ENCODE results near the gene AQP12A. TPM values are rescaled to one million over a fixed set of nuclear protein-coding genes. Genes with fewer than 3 reads are reported as not detected.
"Not testable (repeated sequence)": the region's sequence is repeated elsewhere in the genome, so short reads cannot be mapped to it uniquely, and the experiment has no call there.

Gene AQP12A
- total RNA-seq = not detected
- not detected for polyA plus RNA-seq

GRCh38 chr2:240691631-240692420 is at the start of gene AQP12A:
TSS of gene AQP12A (plus strand) at chr2:240691866. CDS start at chr2:240691914, 48 bp downstream.
- H3K27ac ChIP-seq (ENCODE audit: low read depth, low read length); CTCF ChIA-PET; H3K36me3 Mint-ChIP-seq; H3K4me3 ChIP-seq (ENCODE audit: low read length); H3K27me3 Mint-ChIP-seq; DNase-seq; H3K4me1 Mint-ChIP-seq; POLR2A ChIA-PET; H3K9me3 ChIP-seq (ENCODE audit: low read length); H3K36me3 ChIP-seq (ENCODE audit: insufficient read depth, low read length); H3K9me3 Mint-ChIP-seq; H3K27me3 ChIP-seq (ENCODE audit: insufficient read depth, low read length, poor library complexity, severe bottlenecking); H3K4me1 ChIP-seq (ENCODE audit: insufficient read depth, low read length): not testable (repeated sequence)
- Mint-ChIP-seq H3K27ac (peak within 1 kb of the TSS in 1 of 8 donors; percentile 14), H3K4me3 (peak within 1 kb of the TSS in 3 of 7 donors; percentile 41 to 59 (median 44))

GRCh38 chr2:240642061-240642805 is 49.4 kb upstream of the AQP12A start:
- Mint-ChIP-seq H3K27me3 (peaks cover 4 to 5% of the 10 kb centered on the region in 2 donors), H3K9me3 (peaks cover 0 to 2% (median 0%) of the 10 kb centered on the region in 5 donors), H3K4me3 (no peak overlapping the region), H3K27ac (no peak overlapping the region), H3K4me1 (peaks cover 0 to 11% (median 7%) of the 10 kb centered on the region in 3 donors), H3K36me3 (no peaks in the 10 kb centered on the region)
- CTCF ChIA-PET = no interaction called here
- Histone ChIP-seq H3K9me3 (ENCODE audit: low read length) (no peaks in the 10 kb centered on the region), H3K36me3 (ENCODE audit: insufficient read depth, low read length) (no peaks in the 10 kb centered on the region), H3K27ac (ENCODE audit: low read depth, low read length) (no peak overlapping the region), H3K4me1 (ENCODE audit: insufficient read depth, low read length) (peaks cover 5% of the 10 kb centered on the region), H3K27me3 (ENCODE audit: insufficient read depth, low read length, poor library complexity, severe bottlenecking) (no peaks in the 10 kb centered on the region), H3K4me3 (ENCODE audit: low read length) (no peak overlapping the region)
- peak in 1 of 5 donors; percentile 43 for DNase-seq
- POLR2A ChIA-PET = no interaction called here

GRCh38 chr2:240642806-240643092 is 48.9 kb upstream of the AQP12A start:
- H3K9me3 ChIP-seq (ENCODE audit: low read length) = no peaks in the 10 kb centered on the region
- Mint-ChIP-seq H3K27me3 (peaks cover 5 to 8% of the 10 kb centered on the region in 2 donors), H3K4me1 (peaks cover 0 to 15% (median 9%) of the 10 kb centered on the region in 3 donors), H3K9me3 (peaks cover 0 to 2% (median 0%) of the 10 kb centered on the region in 5 donors), H3K36me3 (no peaks in the 10 kb centered on the region), H3K4me3 (no peak overlapping the region), H3K27ac (no peak overlapping the region)
- no peaks in the 10 kb centered on the region for H3K36me3 ChIP-seq (ENCODE audit: insufficient read depth, low read length)
- H3K27ac ChIP-seq (ENCODE audit: low read depth, low read length) = no peak overlapping the region
- peaks cover 5% of the 10 kb centered on the region for H3K4me1 ChIP-seq (ENCODE audit: insufficient read depth, low read length)
- no peak overlapping the region for H3K4me3 ChIP-seq (ENCODE audit: low read length)
- H3K27me3 ChIP-seq (ENCODE audit: insufficient read depth, low read length, poor library complexity, severe bottlenecking) = no peaks in the 10 kb centered on the region
- POLR2A ChIA-PET = no interaction called here
- DNase-seq = no peak
- CTCF ChIA-PET = no interaction called here

DNA sequence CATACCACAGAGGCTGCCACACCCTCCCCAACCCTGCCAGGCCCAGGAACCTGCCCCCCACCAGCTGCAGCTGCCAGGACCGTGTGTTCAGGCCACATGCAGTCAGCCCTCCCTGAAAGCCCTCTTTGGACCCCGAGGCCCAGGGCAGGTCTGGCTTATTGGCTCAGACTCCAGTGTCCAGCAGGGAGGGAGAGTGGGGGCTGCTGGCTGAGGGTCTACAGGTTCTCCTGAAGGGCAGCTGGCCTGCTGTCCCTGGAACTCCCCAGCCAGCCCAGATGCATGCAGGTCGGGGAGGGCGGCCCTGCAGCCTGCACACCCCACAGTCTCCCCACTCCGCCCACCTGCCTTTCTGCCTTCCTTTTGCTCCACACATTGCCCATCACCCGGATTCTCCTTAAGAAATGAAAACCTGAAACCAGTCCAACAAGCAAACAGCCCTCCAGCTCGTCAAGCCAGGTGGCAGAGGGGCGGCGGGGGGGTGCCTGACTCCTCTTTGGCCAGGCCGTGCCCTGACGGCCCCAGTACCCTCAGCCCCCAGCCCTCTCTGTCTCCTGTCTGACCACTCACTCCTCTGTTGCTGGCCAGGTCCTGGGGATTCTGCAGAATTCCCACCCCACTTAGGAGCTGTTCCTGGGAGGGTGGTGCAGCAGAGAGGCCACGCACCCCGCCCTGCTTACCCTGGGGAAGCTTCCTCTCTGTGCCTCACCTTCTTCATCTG is 48.4 kb upstream of the AQP12A start:
- Mint-ChIP-seq H3K4me1 (peaks cover 0 to 15% (median 9%) of the 10 kb centered on the region in 3 donors), H3K9me3 (peaks cover 0 to 2% (median 0%) of the 10 kb centered on the region in 5 donors), H3K27ac (peak overlapping the region in 4 of 8 donors; percentile 56 to 74 (median 70)), H3K27me3 (peaks cover 5 to 12% of the 10 kb centered on the region in 2 donors), H3K36me3 (no peaks in the 10 kb centered on the region), H3K4me3 (no peak overlapping the region)
- no peaks in the 10 kb centered on the region for H3K27me3 ChIP-seq (ENCODE audit: insufficient read depth, low read length, poor library complexity, severe bottlenecking)
- H3K27ac ChIP-seq (ENCODE audit: low read depth, low read length) = no peak overlapping the region
- H3K36me3 ChIP-seq (ENCODE audit: insufficient read depth, low read length) = no peaks in the 10 kb centered on the region
- no peak overlapping the region for H3K4me3 ChIP-seq (ENCODE audit: low read length)
- ChIA-PET POLR2A (no interaction called here), CTCF (no interaction called here)
- no peaks in the 10 kb centered on the region for H3K9me3 ChIP-seq (ENCODE audit: low read length)
- H3K4me1 ChIP-seq (ENCODE audit: insufficient read depth, low read length) = peaks cover 5% of the 10 kb centered on the region
- DNase-seq = no peak

- H3K9me3 Mint-ChIP-seq = peaks cover 0 to 1% (median 0%) of the 10 kb centered on the region in 5 donors
- peaks cover 3 to 17% of the 10 kb centered on the region in 2 donors for H3K27me3 Mint-ChIP-seq
- no peak for DNase-seq
- Histone ChIP-seq H3K4me1 (ENCODE audit: insufficient read depth, low read length) (peaks cover 5% of the 10 kb centered on the region), H3K4me3 (ENCODE audit: low read length) (no peak overlapping the region), H3K27ac (ENCODE audit: low read depth, low read length) (no peak overlapping the region), H3K9me3 (ENCODE audit: low read length) (no peaks in the 10 kb centered on the region), H3K36me3 (ENCODE audit: insufficient read depth, low read length) (no peaks in the 10 kb centered on the region), H3K27me3 (ENCODE audit: insufficient read depth, low read length, poor library complexity, severe bottlenecking) (no peaks in the 10 kb centered on the region)
- peaks cover 0 to 15% (median 9%) of the 10 kb centered on the region in 3 donors for H3K4me1 Mint-ChIP-seq
- POLR2A ChIA-PET = no interaction called here
- no peaks in the 10 kb centered on the region for H3K36me3 Mint-ChIP-seq
- no peak overlapping the region for H3K4me3 Mint-ChIP-seq
- peak overlapping the region in 4 of 8 donors; percentile 56 to 87 (median 80) for H3K27ac Mint-ChIP-seq
- CTCF ChIA-PET = no interaction called here
These were observed 47.9 kb upstream of the AQP12A start for GRCh38 chr2:240643811-240644150.

GRCh38 chr2:240644171-240644651 is 47.5 kb upstream of the AQP12A start:
- H3K4me3 ChIP-seq (ENCODE audit: low read length) = no peak overlapping the region
- Mint-ChIP-seq H3K27me3 (peaks cover 4 to 19% of the 10 kb centered on the region in 2 donors), H3K4me3 (no peak overlapping the region), H3K36me3 (no peaks in the 10 kb centered on the region), H3K27ac (peak overlapping the region in 4 of 8 donors; percentile 56 to 94 (median 86)), H3K9me3 (no peaks in the 10 kb centered on the region), H3K4me1 (peaks cover 0 to 15% (median 9%) of the 10 kb centered on the region in 3 donors)
- H3K36me3 ChIP-seq (ENCODE audit: insufficient read depth, low read length) = no peaks in the 10 kb centered on the region
- peaks cover 5% of the 10 kb centered on the region for H3K4me1 ChIP-seq (ENCODE audit: insufficient read depth, low read length)
- DNase-seq = no peak
- H3K9me3 ChIP-seq (ENCODE audit: low read length) = no peaks in the 10 kb centered on the region
- POLR2A ChIA-PET = no interaction called here
- no peaks in the 10 kb centered on the region for H3K27me3 ChIP-seq (ENCODE audit: insufficient read depth, low read length, poor library complexity, severe bottlenecking)
- no peak overlapping the region for H3K27ac ChIP-seq (ENCODE audit: low read depth, low read length)
- CTCF ChIA-PET = no interaction called here

- CTCF ChIA-PET = no interaction called here
- no peaks in the 10 kb centered on the region for H3K36me3 ChIP-seq (ENCODE audit: insufficient read depth, low read length)
- no peaks in the 10 kb centered on the region for H3K27me3 ChIP-seq (ENCODE audit: insufficient read depth, low read length, poor library complexity, severe bottlenecking)
- no peak overlapping the region for H3K27ac ChIP-seq (ENCODE audit: low read depth, low read length)
- Mint-ChIP-seq H3K36me3 (no peaks in the 10 kb centered on the region), H3K4me3 (no peak overlapping the region), H3K4me1 (peaks cover 0 to 15% (median 9%) of the 10 kb centered on the region in 3 donors), H3K27ac (peak overlapping the region in 3 of 8 donors; percentile 52 to 94 (median 79)), H3K9me3 (no peaks in the 10 kb centered on the region), H3K27me3 (peaks cover 5 to 24% of the 10 kb centered on the region in 2 donors)
- H3K9me3 ChIP-seq (ENCODE audit: low read length) = no peaks in the 10 kb centered on the region
- peaks cover 5% of the 10 kb centered on the region for H3K4me1 ChIP-seq (ENCODE audit: insufficient read depth, low read length)
- no peak for DNase-seq
- H3K4me3 ChIP-seq (ENCODE audit: low read length) = no peak overlapping the region
- POLR2A ChIA-PET = no interaction called here
These were observed 46.8 kb upstream of the AQP12A start for GRCh38 chr2:240644859-240645301.

DNA sequence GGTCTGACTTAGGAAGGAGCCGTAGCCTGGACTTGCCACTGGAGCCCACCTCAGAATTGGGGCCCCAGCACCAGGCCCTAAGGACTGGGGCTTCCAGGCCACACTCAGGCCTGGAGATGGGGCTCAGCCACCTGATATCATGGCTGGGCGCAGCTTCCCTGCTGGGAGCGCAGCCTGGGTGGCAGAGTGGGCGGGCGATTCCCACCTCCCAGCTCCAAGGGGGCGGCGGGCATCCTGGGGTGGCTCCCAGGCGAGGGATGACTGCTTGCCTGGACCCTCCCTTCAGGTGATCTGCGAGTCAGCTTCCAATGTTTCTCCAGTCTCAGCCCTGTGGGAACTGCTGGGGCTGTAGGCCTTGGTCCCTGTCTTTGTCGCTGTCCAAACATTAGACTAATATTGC is 46.3 kb upstream of the AQP12A start:
- H3K27me3 ChIP-seq (ENCODE audit: insufficient read depth, low read length, poor library complexity, severe bottlenecking) = no peaks in the 10 kb centered on the region
- DNase-seq = no peak
- no peaks in the 10 kb centered on the region for H3K36me3 ChIP-seq (ENCODE audit: insufficient read depth, low read length)
- no peak overlapping the region for H3K27ac ChIP-seq (ENCODE audit: low read depth, low read length)
- H3K27ac Mint-ChIP-seq = peak overlapping the region in 5 of 8 donors; percentile 19 to 97 (median 94)
- H3K4me1 ChIP-seq (ENCODE audit: insufficient read depth, low read length) = peaks cover 5% of the 10 kb centered on the region
- peaks cover 5 to 27% of the 10 kb centered on the region in 2 donors for H3K27me3 Mint-ChIP-seq
- no peaks in the 10 kb centered on the region for H3K36me3 Mint-ChIP-seq
- H3K4me3 Mint-ChIP-seq = peak overlapping the region in 3 of 7 donors; percentile 12 to 76 (median 75)
- peaks cover 0 to 15% (median 9%) of the 10 kb centered on the region in 3 donors for H3K4me1 Mint-ChIP-seq
- POLR2A ChIA-PET = no interaction called here
- H3K4me3 ChIP-seq (ENCODE audit: low read length) = no peak overlapping the region
- CTCF ChIA-PET = no interaction called here
- H3K9me3 ChIP-seq (ENCODE audit: low read length) = no peaks in the 10 kb centered on the region
- no peaks in the 10 kb centered on the region for H3K9me3 Mint-ChIP-seq
